Suprapubic skin (tissue), 4 donors: Measurements from ENCODE around the gene TBX4. TPM values are rescaled to one million over a fixed set of nuclear protein-coding genes. Genes with fewer than 3 reads are reported as not detected.
A peak's percentile ranks its signal among the peaks of the same experiment; 100 is the strongest.

Source experiments
- DNase-seq, 2 donors: peaks; one replicate each; pipeline ENCODE4 v3.0.0-alpha.2; 2019; ENCODE audit warnings: low spot score in 2 of 2
- H3K27ac ChIP-seq: fragments of 200-600 bp; sonication (generic); one replicate; pipeline ENCODE4 v1.5.1; 2019
- H3K27me3 ChIP-seq: fragments of 200-600 bp; sonication (generic); one replicate; pipeline ENCODE4 v1.5.1; 2019
- H3K36me3 ChIP-seq: fragments of 200-600 bp; sonication (generic); one replicate; pipeline ENCODE4 v1.5.1; 2019
- H3K4me1 ChIP-seq: fragments of 200-600 bp; sonication (generic); one replicate; pipeline ENCODE4 v1.5.1; 2019
- H3K4me3 ChIP-seq: fragments of 200-600 bp; sonication (generic); one replicate; pipeline ENCODE4 v1.5.1; 2019; ENCODE audit warnings: mild to moderate bottlenecking
- H3K9me3 ChIP-seq: fragments of 200-600 bp; sonication (generic); one replicate; pipeline ENCODE4 v1.5.1; 2019
- EP300 ChIP-seq: sonication (generic); formaldehyde crosslinking; IDR thresholded peaks from one replicate; pipeline ENCODE4 v1.6.1; 2017; ENCODE audit warnings: antibody characterized with exemption
- POLR2A ChIP-seq, 2 donors: fragments of 450-650 bp; IDR thresholded peaks; one replicate each; pipeline ENCODE4 v1.6.1; 2017; ENCODE audit warnings: antibody characterized with exemption in 2 of 2, mild to moderate bottlenecking in 2 of 2, moderate library complexity in 2 of 2
- POLR2AphosphoS5 ChIP-seq, 3 donors: sonication (generic); formaldehyde crosslinking; IDR thresholded peaks; one replicate each; pipeline ENCODE4 v1.6.1; 2017; ENCODE audit warnings: antibody characterized with exemption in 3 of 3
- WGBS: methylation state at CpG from one replicate; pipeline ENCODE4 v1.1.5; 2018; 5-methylcytosine and 5-hydroxymethylcytosine counted together
- total RNA-seq, 4 donors: library from RNA; depleted of rRNA; stranded (reverse); fragments of >200 nt; gene quantifications; one replicate each; pipeline ENCODE4 v1.1.0, GENCODE V29; 2016
- TF ChIP-seq, protein P1 (sequence below), 2 donors: fragments of 200-600 bp in 1 of 2; fragments of 450-650 bp in 1 of 2; sonication (generic) in 1 of 2; IDR thresholded peaks; one replicate each; pipeline ENCODE4 v1.5.1; 2016 to 2019; ENCODE audit warnings: antibody characterized with exemption in 2 of 2, mild to moderate bottlenecking in 1 of 2, moderate library complexity in 1 of 2

Gene TBX4
- total RNA-seq, 4 donors from 2014 or later, result 0.30 to 0.56 TPM; not detected in 2

GRCh38 chr17:61451538-61452300 is 503 bp upstream of the TBX4 start:
- H3K4me1 ChIP-seq, result peaks cover 21% of the 10 kb centered on the region
- no peak for DNase-seq

GRCh38 chr17:61453566-61454380 is 1.6 kb downstream of the TBX4 start:
- Histone ChIP-seq H3K4me1 (peaks cover 31% of the 10 kb centered on the region), H3K27me3 (peaks cover 87% of the 10 kb centered on the region), H3K36me3 (no peaks in the 10 kb centered on the region), H3K4me3 (peak overlapping the region; percentile 7), H3K27ac (no peak overlapping the region), H3K9me3 (no peaks in the 10 kb centered on the region)
- no peak for DNase-seq
- 46% methylated on average over 17 of the region's 17 CpGs for WGBS
- TF ChIP-seq, protein P1, sequence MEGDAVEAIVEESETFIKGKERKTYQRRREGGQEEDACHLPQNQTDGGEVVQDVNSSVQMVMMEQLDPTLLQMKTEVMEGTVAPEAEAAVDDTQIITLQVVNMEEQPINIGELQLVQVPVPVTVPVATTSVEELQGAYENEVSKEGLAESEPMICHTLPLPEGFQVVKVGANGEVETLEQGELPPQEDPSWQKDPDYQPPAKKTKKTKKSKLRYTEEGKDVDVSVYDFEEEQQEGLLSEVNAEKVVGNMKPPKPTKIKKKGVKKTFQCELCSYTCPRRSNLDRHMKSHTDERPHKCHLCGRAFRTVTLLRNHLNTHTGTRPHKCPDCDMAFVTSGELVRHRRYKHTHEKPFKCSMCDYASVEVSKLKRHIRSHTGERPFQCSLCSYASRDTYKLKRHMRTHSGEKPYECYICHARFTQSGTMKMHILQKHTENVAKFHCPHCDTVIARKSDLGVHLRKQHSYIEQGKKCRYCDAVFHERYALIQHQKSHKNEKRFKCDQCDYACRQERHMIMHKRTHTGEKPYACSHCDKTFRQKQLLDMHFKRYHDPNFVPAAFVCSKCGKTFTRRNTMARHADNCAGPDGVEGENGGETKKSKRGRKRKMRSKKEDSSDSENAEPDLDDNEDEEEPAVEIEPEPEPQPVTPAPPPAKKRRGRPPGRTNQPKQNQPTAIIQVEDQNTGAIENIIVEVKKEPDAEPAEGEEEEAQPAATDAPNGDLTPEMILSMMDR (IDR thresholded peaks at IDR 0.05), result no peak
- TF ChIP-seq POLR2A (IDR thresholded peaks at IDR 0.05), result no peak
- TF ChIP-seq POLR2AphosphoS5 (IDR thresholded peaks at IDR 0.05), result no peak
- TF ChIP-seq EP300, result no peak

More at GRCh38 chr17:61451538-61452300, 503 bp upstream of the TBX4 start:
- H3K9me3 ChIP-seq, result no peaks in the 10 kb centered on the region
- no peaks in the 10 kb centered on the region for H3K36me3 ChIP-seq
- H3K27me3 ChIP-seq, result peaks cover 70% of the 10 kb centered on the region
- H3K27ac ChIP-seq, result no peak overlapping the region
- TF ChIP-seq, protein P1 (IDR thresholded peaks at IDR 0.05), result no peak
- TF ChIP-seq EP300 (no peak), POLR2A (IDR thresholded peaks at IDR 0.05) (no peak), POLR2AphosphoS5 (IDR thresholded peaks at IDR 0.05) (no peak)
- H3K4me3 ChIP-seq, result peak overlapping the region; percentile 43
- WGBS, result 16% methylated on average over 38 of the region's 75 CpGs

GRCh38 chr17:61454381-61455323 is 2.4 kb downstream of the TBX4 start:
- no peaks in the 10 kb centered on the region for H3K36me3 ChIP-seq
- H3K4me3 ChIP-seq, result peak overlapping the region; percentile 7
- H3K27ac ChIP-seq, result no peak overlapping the region

DNA sequence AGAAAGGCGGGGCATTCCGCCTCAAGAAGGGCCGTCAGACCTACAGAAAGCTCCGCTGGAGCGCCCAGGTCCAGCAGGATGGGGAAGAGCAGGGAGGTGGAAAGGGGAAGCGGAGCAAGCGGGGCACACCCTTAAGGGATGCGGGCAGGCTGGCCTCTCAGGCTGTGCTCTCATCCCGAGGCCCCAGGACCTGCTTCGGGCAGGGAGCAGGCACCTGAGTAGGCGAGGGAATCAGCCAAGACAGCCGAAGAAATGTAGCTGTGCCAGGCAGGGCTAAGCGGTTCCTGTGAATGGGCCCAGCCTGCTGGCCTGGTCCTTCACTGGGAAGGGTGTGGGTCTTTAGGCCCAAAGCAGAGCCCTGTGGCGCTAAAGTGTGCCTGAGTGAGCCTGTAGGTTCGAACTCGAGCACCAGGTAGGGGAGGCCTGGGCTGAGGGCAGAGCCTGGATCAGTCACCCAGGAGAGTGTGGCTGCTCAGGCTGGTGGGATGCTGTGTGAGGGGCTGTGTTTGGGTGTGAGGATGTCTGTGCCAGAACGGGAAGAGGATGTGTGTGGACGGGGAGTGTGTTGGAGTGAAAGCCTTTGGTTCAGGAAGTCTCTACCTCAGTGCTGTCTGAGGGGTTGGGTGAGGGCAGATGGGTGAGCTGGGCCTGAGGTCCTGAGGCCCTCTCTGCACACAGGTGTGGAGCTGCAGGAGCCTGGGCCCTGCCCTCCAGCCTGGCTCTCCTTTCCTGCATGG is 3.3 kb downstream of the TBX4 start:
- H3K36me3 ChIP-seq, result no peaks in the 10 kb centered on the region
- no peak overlapping the region for H3K4me3 ChIP-seq
- peaks cover 96% of the 10 kb centered on the region for H3K27me3 ChIP-seq
- H3K9me3 ChIP-seq, result no peaks in the 10 kb centered on the region
- peaks cover 31% of the 10 kb centered on the region for H3K4me1 ChIP-seq
- peak in 1 of 2 donors; percentile 76 for DNase-seq
- WGBS, result 79% methylated on average over 18 of the region's 18 CpGs
- H3K27ac ChIP-seq, result no peak overlapping the region
- TF ChIP-seq POLR2A (IDR thresholded peaks at IDR 0.05) (no peak), POLR2AphosphoS5 (IDR thresholded peaks at IDR 0.05) (no peak), EP300 (no peak)
- TF ChIP-seq, protein P1 (IDR thresholded peaks at IDR 0.05), result no peak

More at GRCh38 chr17:61454381-61455323, 2.4 kb downstream of the TBX4 start:
- TF ChIP-seq POLR2AphosphoS5 (IDR thresholded peaks at IDR 0.05) (no peak), EP300 (no peak), POLR2A (IDR thresholded peaks at IDR 0.05) (no peak)
- TF ChIP-seq, protein P1 (IDR thresholded peaks at IDR 0.05), result no peak
- peaks cover 95% of the 10 kb centered on the region for H3K27me3 ChIP-seq
- no peaks in the 10 kb centered on the region for H3K9me3 ChIP-seq
- peaks cover 31% of the 10 kb centered on the region for H3K4me1 ChIP-seq
- WGBS, result 26% methylated on average over 70 of the region's 86 CpGs
- peak in 1 of 2 donors; percentile 70 for DNase-seq
